Endothelial cell of umbilical vein (primary cell): ENCODE data around the gene CCBE1.

Experiments
- EZH2 ChIP-seq: IDR thresholded peaks from 2 replicates; pipeline ENCODE4 v1.6.1; 2012; ENCODE audit warnings: borderline replicate concordance, low read depth, mild to moderate bottlenecking, moderate library complexity, low read length, inconsistent platforms; ENCODE audit not compliant: severe bottlenecking
- JUN ChIP-seq: IDR thresholded peaks from 2 replicates; pipeline ENCODE4 v1.6.1; 2011; ENCODE audit warnings: borderline replicate concordance, low read depth; ENCODE audit not compliant: insufficient read length, insufficient read depth
- POLR2A ChIP-seq: IDR thresholded peaks from 2 replicates; pipeline ENCODE4 v1.6.1; 2012; ENCODE audit warnings: low read depth, mild to moderate bottlenecking, control low read depth, low read length
- POLR2AphosphoS5 ChIP-seq: IDR thresholded peaks from 2 replicates; pipeline ENCODE4 v1.6.1; 2012; ENCODE audit warnings: low read depth, mild to moderate bottlenecking, control low read depth, low read length, moderate library complexity; ENCODE audit not compliant: insufficient read depth
- TF ChIP-seq, protein P1 (sequence below), 2 donors: IDR thresholded peaks; 1 replicate in 1 of 2; 2 replicates in 1 of 2; pipeline ENCODE4 v1.5.1; 2011; ENCODE audit warnings: low read length in 2 of 2, mild to moderate bottlenecking in 2 of 2, moderate library complexity in 2 of 2, control low read depth in 1 of 2, inconsistent platforms in 1 of 2, low read depth in 1 of 2; ENCODE audit not compliant: insufficient read depth in 1 of 2; ENCODE audit errors: extremely low read depth in 1 of 2
- TF ChIP-seq, protein P2 (sequence below): IDR thresholded peaks from 2 replicates; pipeline ENCODE4 v1.6.1; 2011; ENCODE audit not compliant: insufficient read depth, insufficient read length

DNA sequence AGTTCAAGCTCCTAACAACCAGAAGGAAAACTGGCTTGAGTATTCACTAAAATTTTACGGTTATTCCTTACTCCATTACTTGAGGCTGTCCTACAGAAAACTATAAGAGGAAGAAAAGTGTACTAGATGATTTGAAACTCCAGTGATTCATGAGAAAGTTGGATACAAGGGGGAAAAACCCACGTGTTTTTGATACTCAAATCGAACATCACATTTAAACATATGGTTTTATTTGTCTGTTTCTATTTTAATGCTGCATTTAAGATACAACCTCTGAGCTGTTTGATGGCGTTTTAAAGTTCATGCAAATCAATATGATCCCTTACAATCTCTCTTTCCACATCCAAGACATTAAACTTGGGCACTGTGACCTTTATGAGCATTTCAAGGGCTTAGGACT lies 213.1 kb downstream of the CCBE1 start:
- TF ChIP-seq, protein P1, sequence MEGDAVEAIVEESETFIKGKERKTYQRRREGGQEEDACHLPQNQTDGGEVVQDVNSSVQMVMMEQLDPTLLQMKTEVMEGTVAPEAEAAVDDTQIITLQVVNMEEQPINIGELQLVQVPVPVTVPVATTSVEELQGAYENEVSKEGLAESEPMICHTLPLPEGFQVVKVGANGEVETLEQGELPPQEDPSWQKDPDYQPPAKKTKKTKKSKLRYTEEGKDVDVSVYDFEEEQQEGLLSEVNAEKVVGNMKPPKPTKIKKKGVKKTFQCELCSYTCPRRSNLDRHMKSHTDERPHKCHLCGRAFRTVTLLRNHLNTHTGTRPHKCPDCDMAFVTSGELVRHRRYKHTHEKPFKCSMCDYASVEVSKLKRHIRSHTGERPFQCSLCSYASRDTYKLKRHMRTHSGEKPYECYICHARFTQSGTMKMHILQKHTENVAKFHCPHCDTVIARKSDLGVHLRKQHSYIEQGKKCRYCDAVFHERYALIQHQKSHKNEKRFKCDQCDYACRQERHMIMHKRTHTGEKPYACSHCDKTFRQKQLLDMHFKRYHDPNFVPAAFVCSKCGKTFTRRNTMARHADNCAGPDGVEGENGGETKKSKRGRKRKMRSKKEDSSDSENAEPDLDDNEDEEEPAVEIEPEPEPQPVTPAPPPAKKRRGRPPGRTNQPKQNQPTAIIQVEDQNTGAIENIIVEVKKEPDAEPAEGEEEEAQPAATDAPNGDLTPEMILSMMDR (IDR thresholded peaks at IDR 0.05; ENCODE audit: extremely low read depth in 1 of 2, insufficient read depth in 1 of 2, low read depth in 1 of 2, low read length in 2 of 2), result no peak
- TF ChIP-seq EZH2 (no peak), POLR2AphosphoS5 (no peak), POLR2A (no peak), JUN (no peak)
- TF ChIP-seq, protein P2, sequence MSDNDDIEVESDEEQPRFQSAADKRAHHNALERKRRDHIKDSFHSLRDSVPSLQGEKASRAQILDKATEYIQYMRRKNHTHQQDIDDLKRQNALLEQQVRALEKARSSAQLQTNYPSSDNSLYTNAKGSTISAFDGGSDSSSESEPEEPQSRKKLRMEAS, result no peak
